ENCODE measurements around the gene KCNE1.

KCNE1 gene

DNA sequence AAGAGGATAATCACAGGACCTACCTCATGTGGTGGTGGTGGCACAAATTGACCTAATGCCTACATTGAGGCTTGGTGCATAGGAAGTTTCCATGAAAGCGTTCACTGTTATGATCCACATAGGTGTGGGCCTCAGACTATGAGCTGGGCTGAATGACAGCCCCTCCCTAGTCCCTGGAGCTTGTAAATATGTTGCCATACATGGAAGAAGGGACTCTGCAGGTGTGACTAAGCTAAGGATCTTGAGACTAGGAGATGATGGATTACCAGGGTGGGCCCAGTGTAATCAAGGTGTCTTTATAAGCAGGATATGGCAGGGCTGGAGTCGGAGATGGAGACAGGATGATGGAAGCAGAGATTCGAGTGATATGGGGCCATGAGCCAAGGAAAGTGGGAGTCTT lies 31.0 kb upstream of the KCNE1 start:
- no peak overlapping the region for H3K27ac ChIP-seq
- H3K9ac ChIP-seq (ENCODE audit: insufficient read length): no peak overlapping the region
- no peak for DNase-seq (ENCODE audit: low read depth, low spot score)
- H3K9me3 ChIP-seq (ENCODE audit: low read depth, low read length): no peaks in the 10 kb centered on the region
- H3K4me3 ChIP-seq: no peak overlapping the region
- TF ChIP-seq POLR2AphosphoS5 (IDR thresholded peaks at IDR 0.05; ENCODE audit: borderline replicate concordance, low read depth, low read length): no peak
- TF ChIP-seq FOXP2 (optimal IDR thresholded peaks at IDR 0.05; ENCODE audit: control extremely low read depth, extremely low read length, insufficient read depth): no peak
- TF ChIP-seq EZH2 (IDR thresholded peaks at IDR 0.05): no peak
- H3K36me3 ChIP-seq (ENCODE audit: insufficient read depth, low read length): no peaks in the 10 kb centered on the region

DNA sequence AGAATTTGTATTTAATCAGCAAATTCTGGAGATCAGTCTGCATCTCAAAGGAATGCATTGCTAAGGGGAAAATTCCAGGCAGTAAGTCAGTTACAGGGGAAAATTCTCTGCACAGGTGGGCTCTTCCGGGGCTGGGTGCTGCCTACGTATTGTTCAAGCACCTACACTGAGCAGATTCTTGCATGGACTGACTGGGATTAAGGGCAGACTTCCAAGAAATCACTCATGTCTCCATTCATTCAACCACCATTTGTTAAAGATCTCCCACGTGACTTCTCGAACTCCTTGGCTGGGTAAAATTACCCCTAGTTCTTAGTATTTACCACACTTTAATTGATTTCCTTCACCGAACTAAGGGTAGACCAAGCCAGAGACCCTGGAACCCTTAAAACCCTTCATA lies 28.2 kb upstream of the KCNE1 start:
- Histone ChIP-seq H3K9ac (ENCODE audit: insufficient read length) (no peak overlapping the region), H3K9me3 (ENCODE audit: low read depth, low read length) (no peaks in the 10 kb centered on the region), H3K27ac (no peak overlapping the region), H3K36me3 (ENCODE audit: insufficient read depth, low read length) (no peaks in the 10 kb centered on the region), H3K4me3 (no peak overlapping the region)
- no peak for DNase-seq (ENCODE audit: low read depth, low spot score)
- TF ChIP-seq POLR2AphosphoS5 (IDR thresholded peaks at IDR 0.05; ENCODE audit: borderline replicate concordance, low read depth, low read length) (no peak), FOXP2 (optimal IDR thresholded peaks at IDR 0.05; ENCODE audit: control extremely low read depth, extremely low read length, insufficient read depth) (no peak), EZH2 (IDR thresholded peaks at IDR 0.05) (no peak)

GRCh38 chr21:34537838-34538237 lies 25.8 kb upstream of the KCNE1 start:
- no peaks in the 10 kb centered on the region for H3K9me3 ChIP-seq (ENCODE audit: low read depth, low read length)
- H3K36me3 ChIP-seq (ENCODE audit: insufficient read depth, low read length): no peaks in the 10 kb centered on the region
- TF ChIP-seq POLR2AphosphoS5 (IDR thresholded peaks at IDR 0.05; ENCODE audit: borderline replicate concordance, low read depth, low read length) (no peak), FOXP2 (optimal IDR thresholded peaks at IDR 0.05; ENCODE audit: control extremely low read depth, extremely low read length, insufficient read depth) (no peak), EZH2 (IDR thresholded peaks at IDR 0.05) (no peak)
- H3K9ac ChIP-seq (ENCODE audit: insufficient read length): no peak overlapping the region
- no peak overlapping the region for H3K4me3 ChIP-seq
- no peak for DNase-seq (ENCODE audit: low read depth, low spot score)
- H3K27ac ChIP-seq: no peak overlapping the region

DNA sequence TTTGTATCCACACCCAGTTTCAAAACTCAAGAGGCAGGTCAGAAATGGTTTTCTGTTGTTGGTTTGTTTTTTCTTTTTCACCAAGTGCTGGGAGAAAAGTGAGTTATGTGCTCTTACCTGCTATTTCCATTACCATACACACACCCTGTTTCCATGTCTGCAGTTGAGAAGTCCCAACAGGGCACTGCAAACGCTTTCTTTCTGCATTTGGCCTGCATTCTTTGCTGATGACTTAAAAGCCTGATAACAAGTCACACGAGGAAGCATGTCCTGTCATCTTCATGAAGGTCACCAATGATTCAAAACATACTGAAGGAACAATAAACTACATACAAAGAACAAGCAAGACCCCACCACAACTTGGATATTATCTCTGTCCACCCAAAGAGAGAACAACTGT lies 24.8 kb upstream of the KCNE1 start:
- TF ChIP-seq EZH2 (IDR thresholded peaks at IDR 0.05): no peak
- TF ChIP-seq FOXP2 (optimal IDR thresholded peaks at IDR 0.05; ENCODE audit: control extremely low read depth, extremely low read length, insufficient read depth): no peak
- TF ChIP-seq POLR2AphosphoS5 (IDR thresholded peaks at IDR 0.05; ENCODE audit: borderline replicate concordance, low read depth, low read length): no peak
- H3K36me3 ChIP-seq (ENCODE audit: insufficient read depth, low read length): no peaks in the 10 kb centered on the region
- no peak overlapping the region for H3K27ac ChIP-seq
- H3K9ac ChIP-seq (ENCODE audit: insufficient read length): no peak overlapping the region
- no peaks in the 10 kb centered on the region for H3K9me3 ChIP-seq (ENCODE audit: low read depth, low read length)
- no peak for DNase-seq (ENCODE audit: low read depth, low spot score)
- no peak overlapping the region for H3K4me3 ChIP-seq

DNA sequence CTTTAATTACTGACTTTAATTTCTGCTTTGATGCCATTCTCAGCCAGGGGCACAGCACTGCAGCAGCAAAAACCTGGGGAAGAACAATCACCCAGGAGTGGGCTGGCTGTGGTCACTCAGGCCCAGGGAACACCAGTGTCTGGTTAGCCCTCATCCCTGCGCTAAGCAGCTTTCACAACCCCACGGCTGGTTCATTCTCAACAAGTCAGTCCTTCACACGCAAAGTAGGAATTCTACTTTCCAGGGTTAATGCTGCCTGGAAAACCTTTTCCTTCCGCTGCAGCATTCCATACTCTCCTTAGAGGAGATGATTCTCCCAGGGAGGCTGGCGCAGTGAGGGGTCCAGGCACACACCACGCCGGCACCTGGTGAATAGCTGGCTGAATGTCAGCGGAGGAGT lies 24.3 kb upstream of the KCNE1 start:
- H3K9me3 ChIP-seq (ENCODE audit: low read depth, low read length): no peaks in the 10 kb centered on the region

DNA sequence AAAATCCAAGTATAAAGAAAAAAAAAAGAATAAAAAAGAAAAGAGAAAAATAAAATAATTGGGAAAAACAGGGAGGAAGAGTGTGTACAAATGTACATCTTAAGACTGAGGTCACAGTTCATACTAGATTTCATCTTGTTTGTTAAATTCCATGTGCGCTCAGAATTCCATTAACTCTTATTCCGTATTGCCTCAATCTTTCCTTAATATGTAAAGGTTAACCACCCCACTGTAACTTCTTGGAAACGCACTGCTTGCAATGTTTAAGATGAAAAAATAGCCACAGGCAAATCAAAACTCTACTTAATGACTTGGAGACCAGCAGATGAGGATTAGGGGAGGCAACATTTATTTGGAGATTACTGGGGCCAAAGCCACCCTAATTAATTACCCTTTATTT lies 23.9 kb upstream of the KCNE1 start:
- Histone ChIP-seq H3K27ac (no peak overlapping the region), H3K36me3 (ENCODE audit: insufficient read depth, low read length) (no peaks in the 10 kb centered on the region), H3K4me3 (no peak overlapping the region), H3K9me3 (ENCODE audit: low read depth, low read length) (no peaks in the 10 kb centered on the region), H3K9ac (ENCODE audit: insufficient read length) (no peak overlapping the region)
- TF ChIP-seq POLR2AphosphoS5 (IDR thresholded peaks at IDR 0.05; ENCODE audit: borderline replicate concordance, low read depth, low read length): no peak
- DNase-seq (ENCODE audit: low read depth, low spot score): no peak

More for the DNA sequence above, 24.3 kb upstream of the KCNE1 start:
- H3K9ac ChIP-seq (ENCODE audit: insufficient read length): no peak overlapping the region
- H3K27ac ChIP-seq: no peak overlapping the region
- H3K4me3 ChIP-seq: no peak overlapping the region
- DNase-seq (ENCODE audit: low read depth, low spot score): no peak
- TF ChIP-seq EZH2 (IDR thresholded peaks at IDR 0.05) (no peak), POLR2AphosphoS5 (IDR thresholded peaks at IDR 0.05; ENCODE audit: borderline replicate concordance, low read depth, low read length) (no peak), FOXP2 (optimal IDR thresholded peaks at IDR 0.05; ENCODE audit: control extremely low read depth, extremely low read length, insufficient read depth) (no peak)
- no peaks in the 10 kb centered on the region for H3K36me3 ChIP-seq (ENCODE audit: insufficient read depth, low read length)

GRCh38 chr21:34534522-34534921 lies 22.5 kb upstream of the KCNE1 start:
- no peak overlapping the region for H3K4me3 ChIP-seq
- no peak for TF ChIP-seq EZH2 (IDR thresholded peaks at IDR 0.05)
- TF ChIP-seq POLR2AphosphoS5 (IDR thresholded peaks at IDR 0.05; ENCODE audit: borderline replicate concordance, low read depth, low read length): no peak
- no peak for TF ChIP-seq FOXP2 (optimal IDR thresholded peaks at IDR 0.05; ENCODE audit: control extremely low read depth, extremely low read length, insufficient read depth)
- no peak overlapping the region for H3K27ac ChIP-seq
- DNase-seq (ENCODE audit: low read depth, low spot score): no peak
- H3K9me3 ChIP-seq (ENCODE audit: low read depth, low read length): no peaks in the 10 kb centered on the region
- H3K36me3 ChIP-seq (ENCODE audit: insufficient read depth, low read length): no peaks in the 10 kb centered on the region
- no peak overlapping the region for H3K9ac ChIP-seq (ENCODE audit: insufficient read length)

DNA sequence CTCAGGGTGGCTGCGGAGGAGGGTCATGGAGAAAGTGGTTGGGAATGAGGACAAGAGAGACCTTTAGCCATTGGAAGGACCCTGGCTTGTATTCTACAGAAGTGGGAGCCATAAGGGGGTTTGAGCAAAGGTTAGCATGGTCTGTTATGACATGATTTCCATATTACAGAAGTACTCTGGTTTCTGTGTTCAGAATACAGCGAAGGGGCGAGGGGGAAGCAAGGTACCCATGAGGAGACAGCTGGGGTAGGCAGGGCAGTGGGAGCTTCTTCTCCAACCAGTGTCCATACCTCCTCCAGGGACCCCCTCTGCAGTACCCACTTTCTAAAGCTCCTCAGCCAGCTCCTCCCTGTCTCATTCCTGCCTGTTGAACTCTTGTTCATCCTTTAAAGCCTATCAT lies 21.9 kb upstream of the KCNE1 start:
- TF ChIP-seq EZH2 (IDR thresholded peaks at IDR 0.05) (no peak), FOXP2 (optimal IDR thresholded peaks at IDR 0.05; ENCODE audit: control extremely low read depth, extremely low read length, insufficient read depth) (no peak)

DNA sequence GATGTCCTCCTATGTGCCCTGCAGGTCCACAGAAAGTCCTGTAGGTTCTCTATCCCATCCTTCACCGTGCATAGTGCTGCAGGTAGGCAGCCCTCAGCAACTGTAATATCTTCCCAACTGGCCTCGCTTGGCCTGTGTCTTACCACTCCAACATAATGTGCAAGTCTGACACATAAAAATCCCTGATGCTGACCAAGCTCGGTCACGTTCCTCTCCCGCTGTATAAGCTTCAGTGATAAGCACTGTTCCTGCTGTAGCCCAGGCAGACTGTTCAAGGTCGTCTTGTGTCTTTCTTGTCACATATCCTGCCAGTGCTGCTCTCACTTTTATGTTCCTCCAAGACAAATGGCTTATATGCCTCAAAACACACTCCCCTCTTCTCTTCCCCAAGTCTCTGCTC lies 19.4 kb upstream of the KCNE1 start:
- H3K9me3 ChIP-seq (ENCODE audit: low read depth, low read length): no peaks in the 10 kb centered on the region
- H3K4me3 ChIP-seq: no peak overlapping the region
- H3K36me3 ChIP-seq (ENCODE audit: insufficient read depth, low read length): no peaks in the 10 kb centered on the region
- no peak overlapping the region for H3K27ac ChIP-seq
- TF ChIP-seq POLR2AphosphoS5 (IDR thresholded peaks at IDR 0.05; ENCODE audit: borderline replicate concordance, low read depth, low read length): no peak
- TF ChIP-seq FOXP2 (optimal IDR thresholded peaks at IDR 0.05; ENCODE audit: control extremely low read depth, extremely low read length, insufficient read depth): no peak
- no peak for TF ChIP-seq EZH2 (IDR thresholded peaks at IDR 0.05)
- H3K9ac ChIP-seq (ENCODE audit: insufficient read length): no peak overlapping the region
- DNase-seq (ENCODE audit: low read depth, low spot score): no peak

More for the DNA sequence above, 21.9 kb upstream of the KCNE1 start:
- Histone ChIP-seq H3K4me3 (no peak overlapping the region), H3K36me3 (ENCODE audit: insufficient read depth, low read length) (no peaks in the 10 kb centered on the region), H3K27ac (no peak overlapping the region), H3K9ac (ENCODE audit: insufficient read length) (no peak overlapping the region), H3K9me3 (ENCODE audit: low read depth, low read length) (no peaks in the 10 kb centered on the region)
- DNase-seq (ENCODE audit: low read depth, low spot score): no peak

All from SK-N-MC (cell line).